K562 (cell line): ENCODE data around the gene ZNHIT6. TPM values are rescaled to one million over a fixed set of nuclear protein-coding genes. Genes with fewer than 3 reads are reported as not detected.

Source experiments
- ATAC-seq: fragments of 200-7000 bp; cut with Tn5 transposase; 3 replicates; pipeline ENCODE4 v1.9.1; 2020; ENCODE audit warnings: moderate library complexity
- BruUV-seq: library from RNA; stranded (reverse); fragments of 400-500 nt; replicated peaks from 2 replicates; lab custom pipeline; 2021; lab: Mats Ljungman, UMichigan
- CTCF ChIA-PET: fragments of 300-600 bp; formaldehyde crosslinking; extraction: SDS; loops from one replicate; lab custom pipeline; 2021; ENCODE audit warnings: low intra/inter-chr PET ratio; lab: Yijun Ruan, JAX
- POLR2A ChIA-PET: fragments of 300-600, 350-650 bp; sonication (Branson Sonifier 250); formaldehyde crosslinking; extraction: SDS; loops from one replicate; lab custom pipeline; 2021; ENCODE audit warnings: antibody characterized with exemption, inconsistent platforms; lab: Yijun Ruan, JAX
- DNase-seq, 4 experiments: peaks; one replicate each; pipeline versions ENCODE4 v3.0.0 to v3.0.0-alpha.2; 2011 to 2018; ENCODE audit warnings: low spot score in 3 of 4, mixed read lengths in 3 of 4; ENCODE audit errors: extremely low read depth in 1 of 4
- FAIRE-seq: peaks from 2 replicates; lab custom pipeline; 2011; peaks lifted over from hg19 to GRCh38; lab: Jason Lieb, UNC
- H2AFZ ChIP-seq: 2 replicates; pipeline ENCODE4 v1.6.0; 2011; ENCODE audit warnings: low read depth, low read length, control low read depth, inconsistent platforms
- H3K27ac ChIP-seq: fragments of 200-600 bp; 3 replicates; pipeline ENCODE4 v1.8.0; 2011; ENCODE audit warnings: low read depth, mild to moderate bottlenecking, control low read depth, inconsistent platforms, low read length, moderate library complexity, mixed read lengths; ENCODE audit errors: extremely low read depth
- H3K27me3 ChIP-seq, 2 experiments: fragments of 300-600 bp in 1 of 2; 2 replicates in 1 of 2; 3 replicates in 1 of 2; pipeline versions ENCODE4 v1.6.0 to v1.8.0; 2011; ENCODE audit warnings: inconsistent platforms in 2 of 2, low read length in 2 of 2, mild to moderate bottlenecking in 1 of 2, mixed read lengths in 1 of 2, moderate library complexity in 1 of 2; ENCODE audit not compliant: control insufficient read depth in 2 of 2, insufficient read depth in 2 of 2
- H3K36me3 ChIP-seq: fragments of 300-600 bp; 3 replicates; pipeline ENCODE4 v1.8.0; 2011; ENCODE audit warnings: mild to moderate bottlenecking, low read length, inconsistent platforms; ENCODE audit not compliant: control insufficient read depth, insufficient read depth
- H3K4me1 ChIP-seq, 2 experiments: fragments of 200-600 bp in 1 of 2; replicated peaks in 1 of 2; 2 replicates in 1 of 2; 3 replicates in 1 of 2; pipeline versions ENCODE4 v1.5.1 to v1.8.0; 2011; ENCODE audit warnings: inconsistent platforms in 2 of 2, low read length in 2 of 2, mild to moderate bottlenecking in 1 of 2, mixed read lengths in 1 of 2, moderate library complexity in 1 of 2; ENCODE audit not compliant: control insufficient read depth in 2 of 2, insufficient read depth in 2 of 2
- H3K4me2 ChIP-seq: 2 replicates; pipeline ENCODE4 v1.6.1; 2011; ENCODE audit warnings: low read length, control low read depth, inconsistent platforms, mixed read lengths; ENCODE audit not compliant: insufficient read depth
- H3K4me3 ChIP-seq: fragments of 200-600 bp; sonication (generic), shearing (Covaris generic); 2 replicates; pipeline ENCODE4 v1.5.1; 2016; ENCODE audit warnings: control low read depth, inconsistent platforms
- H3K79me2 ChIP-seq: fragments of 200-600 bp; 3 replicates; pipeline ENCODE4 v1.8.0; 2011; ENCODE audit warnings: low read length, inconsistent platforms; ENCODE audit not compliant: control insufficient read depth, insufficient read depth
- H3K9ac ChIP-seq, 2 experiments: 2 replicates each; pipeline versions ENCODE4 v1.6.0 to v1.6.1; 2011; ENCODE audit warnings: low read depth in 2 of 2, low read length in 2 of 2, control low read depth in 1 of 2, inconsistent platforms in 1 of 2, mild to moderate bottlenecking in 1 of 2, mixed read lengths in 1 of 2; ENCODE audit not compliant: insufficient read depth in 1 of 2
- H3K9me1 ChIP-seq: one replicate; pipeline ENCODE4 v1.6.0; 2011; ENCODE audit warnings: inconsistent platforms, mild to moderate bottlenecking, low read length, moderate library complexity; ENCODE audit not compliant: control insufficient read depth, insufficient read depth
- H3K9me3 ChIP-seq: replicated peaks from 2 replicates; pipeline ENCODE4 v1.5.1; 2011; ENCODE audit warnings: low read depth, low read length, inconsistent platforms; ENCODE audit not compliant: control insufficient read depth, insufficient read depth
- H4K20me1 ChIP-seq: replicated peaks from 2 replicates; pipeline ENCODE4 v1.6.1; 2011; ENCODE audit warnings: low read length, inconsistent platforms, mixed read lengths; ENCODE audit not compliant: control insufficient read depth, insufficient read depth
- BCLAF1 ChIP-seq, 2 experiments: fragments of 450-650 bp in 1 of 2; IDR thresholded peaks; 2 replicates each; pipeline ENCODE4 v1.6.1; 2011 to 2017; ENCODE audit warnings: low read depth in 2 of 2, antibody characterized with exemption in 1 of 2, borderline replicate concordance in 1 of 2, low read length in 1 of 2, mild to moderate bottlenecking in 1 of 2, mixed read lengths in 1 of 2; ENCODE audit not compliant: control insufficient read depth in 1 of 2
- HSF4 ChIP-seq: fragments of 250-450 bp; sonication (Bioruptor Pico); IDR thresholded peaks from 2 replicates; pipeline ENCODE4 v2.1.2; 2022; ENCODE audit warnings: mild to moderate bottlenecking, moderate library complexity, borderline replicate concordance
- NKRF ChIP-seq: fragments of 450-650 bp; IDR thresholded peaks from 2 replicates; pipeline ENCODE4 v1.6.1; 2016; ENCODE audit warnings: borderline replicate concordance
- RFX1 ChIP-seq: fragments of 450-650 bp; IDR thresholded peaks from 2 replicates; pipeline ENCODE4 v1.6.1; 2016; ENCODE audit warnings: mild to moderate bottlenecking, moderate library complexity
- STAG1 ChIP-seq: sonication (generic); formaldehyde crosslinking; IDR thresholded peaks from 2 replicates; pipeline ENCODE4 v1.5.0; 2020; ENCODE audit warnings: missing genetic modification reagents, borderline replicate concordance
- XRCC5 ChIP-seq: fragments of 200-400 bp; formaldehyde crosslinking; IDR thresholded peaks from 2 replicates; pipeline ENCODE4 v1.6.1; 2017; ENCODE audit warnings: low read depth, mild to moderate bottlenecking, low read length
- ZEB2 ChIP-seq: fragments of 450-650 bp; IDR thresholded peaks from 2 replicates; pipeline ENCODE4 v1.6.1; 2016
- ZNF174 ChIP-seq: fragments of 250-450 bp; sonication (Bioruptor Pico); IDR thresholded peaks from 2 replicates; pipeline ENCODE4 v1.4.0; 2020; ENCODE audit warnings: mild to moderate bottlenecking
- ZNF764 ChIP-seq: fragments of 250-450 bp; sonication (Bioruptor Pico); IDR thresholded peaks from 2 replicates; pipeline ENCODE4 v1.4.0; 2020; ENCODE audit warnings: low read depth, mild to moderate bottlenecking, moderate library complexity
- ZNF766 ChIP-seq: fragments of 200-800 bp; sonication (Bioruptor generic); conservative IDR thresholded peaks from 2 replicates; pipeline ENCODE4 v1.6.1; 2016; ENCODE audit warnings: missing genetic modification characterization, missing compliant biosample characterization
- in situ Hi-C: fragments of 300-500 bp; cut with MboI; formaldehyde crosslinking; loops from 4 replicates; pipeline ENCODE4 v1.15.0; 2018; ENCODE audit warnings: inconsistent platforms, mixed read lengths
- intact Hi-C: fragments of 100-400 bp; cut with micrococcal nuclease; formaldehyde crosslinking; loops from 2 replicates; pipeline ENCODE4 v1.14.2; 2022
- polyA plus RNA-seq, 8 experiments: library from polyadenylated mRNA; depleted of rRNA in 4 of 8; stranded (reverse) in 5 of 8; unstranded in 3 of 8; fragments of >200 nt; fragmentation: Nextera tagmentation in 2 of 8; fragmentation: Illumina TruSeq in 1 of 8; extraction: Ambion mirVana in 2 of 8; extraction: Trizol in 1 of 8; gene quantifications; 2 replicates each; pipeline versions ENCODE4 v1.2.1 to v1.2.3, GENCODE V29; 2011 to 2014; ENCODE audit warnings: inconsistent platforms in 1 of 8, missing spikeins in 1 of 8
- total RNA-seq, 7 experiments: library from RNA; depleted of rRNA in 6 of 7; stranded (reverse); fragments of >200 nt in 6 of 7; fragmentation: Illumina TruSeq in 2 of 7; extraction: Trizol in 2 of 7; gene quantifications; 2 replicates each; pipeline versions ENCODE4 v1.2.1 to v1.2.3, GENCODE V29; 2011 to 2021; ENCODE audit warnings: low replicate concordance in 1 of 7

Gene ZNHIT6
- total and polyA plus RNA-seq, 9 of the 15 experiments (the other 6 are each of a cell fraction or from before 2014, with no cell fraction given): 15.4 to 37.6 (median 21.7) TPM

DNA sequence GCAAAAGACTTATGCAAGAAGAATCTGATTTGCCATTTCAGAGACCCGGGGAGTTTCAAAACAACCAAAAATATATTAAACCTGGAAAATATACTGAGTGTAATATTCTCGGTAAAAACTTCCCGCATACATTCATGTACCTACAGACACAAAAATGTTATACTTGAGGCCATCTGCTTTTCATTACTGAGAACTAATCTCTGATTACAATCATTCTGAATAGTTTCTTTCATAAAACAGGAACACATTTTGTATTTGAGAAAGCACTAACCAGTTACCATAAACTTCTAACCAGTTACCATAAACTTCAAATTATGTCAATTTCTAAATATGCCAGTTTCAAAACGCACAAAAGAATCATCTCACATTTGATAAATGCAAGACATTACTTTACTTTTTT is 7.8 kb downstream of the ZNHIT6 start (continued):
- TF ChIP-seq ZNF764 (CRISPR knock-in tag) (no peak), ZEB2 (no peak), RFX1 (no peak), BCLAF1 (IDR thresholded peaks at IDR 0.05; ENCODE audit: borderline replicate concordance in 1 of 2, control insufficient read depth in 1 of 2, low read depth in 2 of 2, low read length in 1 of 2) (no peak), XRCC5 (no peak), HSF4 (no peak), STAG1 (CRISPR knock-in tag) (no peak)

DNA sequence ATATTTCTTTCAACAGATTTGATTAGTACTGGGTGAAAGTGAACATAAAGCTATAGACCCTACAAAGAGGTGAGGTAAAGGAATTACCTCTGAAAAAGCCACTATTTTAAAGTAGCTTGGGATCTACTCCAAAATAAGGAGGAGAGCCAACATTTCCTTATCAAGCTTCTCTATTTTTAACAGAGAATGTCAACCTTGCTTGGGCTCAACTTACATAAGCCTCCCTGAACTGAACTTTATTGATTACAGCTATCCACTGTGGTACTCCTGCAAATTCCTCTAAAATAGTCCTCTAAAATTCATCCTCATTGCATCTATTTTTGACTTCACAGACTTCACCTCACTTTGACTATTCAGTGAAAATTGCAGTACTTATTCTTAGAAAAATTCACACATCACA is 10.3 kb downstream of the ZNHIT6 start:
- Histone ChIP-seq H3K36me3 (peaks cover 60% of the 10 kb centered on the region; the same call in 2 of the 3 replicates), H3K9me3 (no peaks in the 10 kb centered on the region), H3K4me2 (no peak overlapping the region), H3K9ac (no peak overlapping the region), H3K4me3 (no peak overlapping the region), H2AFZ (no peak overlapping the region), H3K9me1 (no peaks in the 10 kb centered on the region), H3K27me3 (no peaks in the 10 kb centered on the region), H3K27ac (no peak overlapping the region), H4K20me1 (no peaks in the 10 kb centered on the region), H3K79me2 (peaks cover 11% of the 10 kb centered on the region; the same call in 2 of the 3 replicates), H3K4me1 (no peaks in the 10 kb centered on the region)
- TF ChIP-seq NKRF (no peak), ZNF174 (CRISPR knock-in tag) (no peak), ZNF766 (no peak)
- FAIRE-seq (no peak), ATAC-seq (no peak), DNase-seq (no peak)
- intact Hi-C loops: loop anchor here (10.0 kb wide), 1 partner anchor 753 kb away; no protein-coding TSS in a partner anchor
- CTCF ChIA-PET: no interaction called here
- POLR2A ChIA-PET: interaction anchor here (0.7 kb wide), 1 partner anchor 20 kb away, joined by 3 read pairs; no protein-coding TSS in a partner anchor
- no TSS peak for BruUV-seq
- in situ Hi-C loops: loop anchor here (10.0 kb wide), 1 partner anchor 393 kb away; no protein-coding TSS in a partner anchor
